Stimulated activated naive CD8-positive, alpha-beta T cell treated with anti-CD3 and anti-CD28 coated beads, Interleukin-15, amount 100 ng/mL, for 72 hours (primary cell): Measurements from ENCODE around the gene DGCR2.
A peak's percentile ranks its signal among the peaks of the same experiment; 100 is the strongest.

Source experiments
- ATAC-seq: fragments of 150-1000 bp; cut with Tn5 transposase; 2 replicates; pipeline ENCODE4 v1.10.0; 2021; ENCODE audit warnings: mild to moderate bottlenecking, moderate library complexity
- DNase-seq, 2 donors: peaks; one replicate each; pipeline ENCODE4 v3.0.0; 2021 to 2022
- H3K27ac Mint-ChIP-seq, 2 donors: one replicate each; pipeline ENCODE4 v1.8.0; 2022; ENCODE audit warnings: mild to moderate bottlenecking in 2 of 2, mixed read lengths in 2 of 2, moderate library complexity in 2 of 2
- H3K27me3 Mint-ChIP-seq: one replicate; pipeline ENCODE4 v1.8.0; 2022; ENCODE audit warnings: mixed read lengths
- H3K4me1 Mint-ChIP-seq: one replicate; pipeline ENCODE4 v1.8.0; 2022; ENCODE audit warnings: mild to moderate bottlenecking, mixed read lengths
- H3K4me3 Mint-ChIP-seq, 2 donors: one replicate each; pipeline ENCODE4 v1.8.0; 2022; ENCODE audit warnings: mild to moderate bottlenecking in 2 of 2, mixed read lengths in 2 of 2, moderate library complexity in 1 of 2
- H3K9me3 Mint-ChIP-seq, 2 donors: one replicate each; pipeline ENCODE4 v1.8.0; 2022; ENCODE audit warnings: mixed read lengths in 2 of 2

Gene DGCR2

DNA sequence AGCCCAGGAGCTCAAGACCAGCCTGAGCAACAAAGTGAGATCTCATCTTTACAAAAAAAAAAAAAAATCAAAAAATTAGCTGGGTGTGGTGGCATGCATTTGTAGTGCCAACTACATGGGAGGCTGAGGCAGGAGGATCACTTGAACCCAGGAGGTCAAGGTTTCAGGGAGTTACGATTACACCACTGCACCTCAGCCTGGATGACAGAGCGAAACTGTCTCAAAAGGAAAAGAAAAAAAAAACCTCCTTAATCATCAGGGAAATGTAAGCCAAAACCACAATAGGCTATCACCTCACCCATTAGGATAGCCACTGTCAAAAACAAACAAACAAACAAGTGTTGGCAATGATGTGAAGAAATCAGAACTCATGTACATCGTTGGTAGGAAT is 13.4 kb downstream of the DGCR2 start:
- DNase-seq (no peak), ATAC-seq (no peak)
- Mint-ChIP-seq H3K27me3 (no peaks in the 10 kb centered on the region), H3K9me3 (no peaks in the 10 kb centered on the region), H3K4me3 (peak overlapping the region; percentile 33 to 75), H3K4me1 (peaks cover 74% of the 10 kb centered on the region), H3K27ac (peak overlapping the region in 1 of 2 donors; percentile 36)

DNA sequence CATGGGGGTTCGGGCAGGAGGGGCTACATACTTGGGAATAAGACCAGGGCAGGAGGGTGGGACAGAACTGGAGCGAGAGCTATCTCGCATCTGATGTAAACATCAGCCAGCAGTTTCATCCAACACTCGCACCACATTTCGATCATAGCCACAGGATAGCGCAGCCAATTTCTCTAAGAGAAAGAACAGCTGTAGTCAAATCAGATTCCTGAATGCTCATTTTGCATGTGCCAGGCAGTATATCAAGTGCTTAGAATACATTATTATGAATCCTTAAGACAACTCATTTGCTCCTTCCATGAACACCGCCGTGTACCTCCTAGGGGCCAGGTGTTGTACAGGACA is 14.5 kb downstream of the DGCR2 start:
- no peak for DNase-seq
- Mint-ChIP-seq H3K27me3 (no peaks in the 10 kb centered on the region), H3K27ac (peak overlapping the region in 1 of 2 donors; percentile 92), H3K9me3 (no peaks in the 10 kb centered on the region), H3K4me1 (peaks cover 70% of the 10 kb centered on the region), H3K4me3 (no peak overlapping the region)
- ATAC-seq: no peak

DNA sequence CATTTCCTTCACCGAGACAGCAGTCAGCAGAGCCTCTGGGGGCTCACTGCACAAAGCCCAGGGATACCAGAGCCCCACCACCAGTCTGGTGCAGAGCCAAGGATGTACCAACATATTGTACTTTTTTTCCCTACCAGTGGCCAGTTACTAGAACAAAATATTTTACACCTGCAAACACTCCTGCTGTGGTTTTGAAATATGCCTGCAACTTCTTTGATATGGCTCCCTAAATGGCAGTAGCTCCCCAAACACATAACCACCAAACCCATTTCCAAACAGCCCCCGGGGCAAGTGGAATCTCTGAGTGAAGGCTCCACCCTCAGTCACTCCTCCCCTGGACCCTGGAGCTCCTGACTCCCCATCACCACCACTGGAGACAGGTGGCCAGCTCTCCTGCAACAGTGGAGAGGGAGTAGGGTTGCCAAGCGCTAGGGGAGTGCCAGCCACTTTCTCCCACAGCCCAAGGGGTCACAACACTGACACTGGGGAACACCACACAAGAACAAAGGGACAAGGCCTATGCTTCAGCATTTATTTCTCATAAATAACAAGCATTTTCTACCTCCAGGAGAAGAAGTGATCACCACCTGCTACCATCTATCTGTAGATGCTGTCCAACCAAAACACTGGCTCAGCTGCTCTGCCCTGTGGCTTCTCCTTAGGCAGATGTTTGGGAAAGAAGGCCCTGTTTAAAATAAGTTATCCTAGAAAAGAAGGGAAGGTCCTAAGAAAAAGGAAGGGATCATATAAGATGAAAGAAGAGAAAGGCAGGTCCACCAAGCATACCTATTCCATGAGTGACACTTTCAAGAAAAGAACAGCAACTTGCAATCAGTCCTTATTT is 15.1 kb downstream of the DGCR2 start:
- H3K4me1 Mint-ChIP-seq: peaks cover 66% of the 10 kb centered on the region
- no peaks in the 10 kb centered on the region for H3K9me3 Mint-ChIP-seq
- peak overlapping the region; percentile 41 to 55 for H3K27ac Mint-ChIP-seq
- ATAC-seq (no peak), DNase-seq (no peak)
- no peak overlapping the region for H3K4me3 Mint-ChIP-seq
- no peaks in the 10 kb centered on the region for H3K27me3 Mint-ChIP-seq

DNA sequence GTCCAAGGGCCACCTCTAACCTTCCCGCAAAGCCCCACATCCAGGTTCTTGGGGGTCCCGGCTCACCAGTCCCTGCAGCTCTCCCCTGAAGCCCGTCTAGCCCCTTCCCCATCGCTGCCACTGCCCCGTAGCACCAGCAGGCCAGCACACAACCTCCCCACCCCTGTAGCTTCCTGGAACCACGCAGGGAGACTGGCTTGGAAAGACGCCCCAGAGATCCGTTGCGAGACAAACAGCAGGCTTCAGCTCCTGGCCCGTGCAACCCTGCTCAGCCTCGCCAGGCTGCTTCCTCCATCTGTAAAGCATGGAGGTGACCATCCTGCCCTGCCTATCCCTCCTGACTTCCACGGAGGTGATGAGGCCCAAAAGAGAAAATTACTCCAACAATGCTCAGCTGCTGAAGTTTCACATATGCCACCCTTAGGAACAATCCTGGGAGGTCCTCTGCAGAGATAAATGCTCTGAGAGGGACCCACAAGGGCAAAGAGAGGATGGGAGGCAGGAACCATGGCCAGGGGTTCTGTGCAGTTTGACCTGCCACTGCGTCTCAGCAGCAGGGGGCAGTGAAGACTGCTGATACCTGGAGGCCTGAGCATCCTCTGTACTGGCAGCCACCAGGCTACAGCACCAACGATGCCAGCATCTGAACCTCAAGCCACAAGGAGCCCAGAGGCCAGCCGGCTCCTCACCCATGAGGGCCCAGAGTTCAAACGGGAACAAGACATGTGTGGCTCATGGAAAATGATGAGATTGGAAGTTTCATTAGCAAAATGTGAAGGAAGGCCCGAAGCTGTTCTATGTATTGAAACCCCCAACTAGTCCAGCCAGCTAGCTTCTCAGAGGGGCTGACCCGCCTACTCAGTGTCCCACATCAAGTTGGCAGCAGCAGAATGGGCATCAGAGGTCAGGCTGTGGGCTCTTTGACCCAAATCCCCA is 16.1 kb downstream of the DGCR2 start:
- Mint-ChIP-seq H3K27me3 (no peaks in the 10 kb centered on the region), H3K27ac (no peak overlapping the region), H3K4me3 (peak overlapping the region in 1 of 2 donors; percentile 46), H3K4me1 (peaks cover 60% of the 10 kb centered on the region), H3K9me3 (no peaks in the 10 kb centered on the region)
- DNase-seq: peak in 1 of 2 donors; percentile 54
- ATAC-seq: peak; percentile 73

DNA sequence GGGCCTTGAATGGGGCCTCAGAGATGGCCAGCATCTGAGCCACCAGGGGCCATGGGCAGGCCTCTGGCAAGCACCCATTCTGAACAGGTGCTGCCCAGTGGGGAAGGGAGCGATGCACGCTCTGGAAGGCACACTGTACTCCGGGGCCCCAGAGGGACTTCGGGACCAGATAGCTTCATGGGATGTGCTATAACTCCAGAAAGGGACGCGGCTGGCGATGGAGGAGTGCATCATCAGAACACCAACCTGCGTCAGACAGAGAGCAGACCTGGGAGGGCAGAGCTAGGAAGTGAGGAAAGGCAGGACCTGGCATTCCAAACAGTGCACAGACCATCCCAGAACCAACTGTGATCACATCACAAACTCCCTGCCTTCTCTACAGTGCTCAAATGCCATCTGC is 16.8 kb downstream of the DGCR2 start:
- H3K27me3 Mint-ChIP-seq: no peaks in the 10 kb centered on the region
- no peaks in the 10 kb centered on the region for H3K9me3 Mint-ChIP-seq
- no peak overlapping the region for H3K27ac Mint-ChIP-seq
- H3K4me1 Mint-ChIP-seq: peaks cover 54% of the 10 kb centered on the region
- DNase-seq: no peak
- H3K4me3 Mint-ChIP-seq: no peak overlapping the region
- ATAC-seq: no peak

DNA sequence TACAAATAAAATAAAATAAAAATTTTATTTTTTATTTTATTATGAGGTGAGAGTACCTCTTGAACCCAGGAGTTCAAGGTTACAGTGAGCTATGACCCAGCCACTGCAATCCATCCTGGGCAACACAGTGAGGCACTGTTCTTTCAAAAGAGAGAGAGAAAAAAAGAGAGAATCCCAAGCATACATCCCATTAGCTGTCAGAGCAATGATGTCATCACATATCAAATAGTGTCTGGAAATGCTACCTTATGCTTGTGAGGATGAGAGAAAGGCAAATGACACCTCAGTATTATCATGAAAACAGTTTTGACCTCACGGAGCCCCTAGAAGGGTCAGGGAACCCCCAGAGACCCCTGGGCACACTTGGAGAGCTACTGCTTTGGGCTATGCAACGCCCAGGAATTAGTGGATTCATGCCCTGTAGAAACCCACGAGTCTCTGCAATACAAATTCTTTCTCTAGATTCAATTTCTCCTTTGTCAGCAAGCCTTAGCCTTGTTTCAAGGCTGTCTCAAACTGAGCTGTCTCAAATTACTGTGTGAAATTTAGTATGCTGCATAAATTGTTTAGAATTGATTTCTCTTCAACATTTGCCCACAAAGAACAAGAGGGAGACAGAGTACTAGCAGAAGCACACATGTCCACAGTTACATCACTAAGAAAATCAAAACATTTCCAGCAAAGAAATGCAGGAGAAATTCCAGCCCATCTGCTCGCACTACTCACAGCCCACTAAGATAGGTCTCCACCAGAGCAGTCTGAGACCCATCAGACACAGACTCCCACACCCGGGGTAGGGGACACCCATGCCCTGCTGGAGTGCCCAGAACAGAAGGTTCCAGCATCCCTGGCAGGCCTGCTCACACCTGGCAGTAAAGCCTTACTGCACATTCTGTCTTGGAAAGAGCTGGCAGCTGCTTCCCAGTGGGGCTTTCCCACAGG is 18.1 kb downstream of the DGCR2 start:
- no peaks in the 10 kb centered on the region for H3K27me3 Mint-ChIP-seq
- H3K27ac Mint-ChIP-seq: peak overlapping the region in 1 of 2 donors; percentile 19
- DNase-seq: no peak
- no peaks in the 10 kb centered on the region for H3K9me3 Mint-ChIP-seq
- ATAC-seq: no peak
- H3K4me3 Mint-ChIP-seq: no peak overlapping the region
- H3K4me1 Mint-ChIP-seq: peaks cover 47% of the 10 kb centered on the region

DNA sequence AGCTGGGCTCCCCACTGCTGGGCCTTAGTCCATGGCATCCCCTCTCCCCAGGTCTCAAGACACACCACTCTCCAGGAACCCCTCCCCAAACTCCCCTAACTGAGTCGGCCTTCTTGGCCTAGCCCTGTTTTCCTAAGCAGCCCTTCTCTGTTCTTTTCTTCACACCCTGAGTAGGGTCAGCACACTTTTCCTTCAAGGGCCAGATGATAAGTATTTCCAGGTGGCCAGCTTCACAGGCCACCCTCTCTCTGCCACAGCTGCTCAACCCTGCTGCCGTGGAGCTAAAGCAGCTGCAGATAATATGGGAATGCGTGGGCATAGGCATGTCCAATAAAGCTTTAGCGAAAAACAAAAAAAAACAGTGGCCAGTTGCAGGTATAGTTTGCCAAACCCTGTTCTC is 24.1 kb downstream of the DGCR2 start:
- no peak for DNase-seq
- no peak overlapping the region for H3K4me3 Mint-ChIP-seq

DNA sequence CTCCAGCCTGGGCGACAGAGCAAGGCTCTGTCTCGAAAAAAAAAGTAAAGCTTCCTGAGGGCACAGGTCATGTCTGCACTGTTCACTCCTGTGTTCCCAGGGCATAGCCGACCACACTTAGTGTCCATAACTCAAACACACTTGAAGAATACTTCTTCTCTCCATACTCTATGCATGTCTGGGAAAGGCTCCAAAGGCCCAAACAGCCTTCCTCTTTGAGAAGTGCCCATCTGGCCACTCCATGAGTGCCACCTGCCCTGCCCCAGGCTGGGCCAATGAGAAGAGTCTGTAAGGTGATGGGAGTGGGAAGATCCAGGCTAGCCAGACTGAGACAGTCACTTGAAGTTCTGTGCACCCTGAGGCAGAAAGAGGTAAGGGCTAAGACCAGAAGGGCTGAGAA is 24.7 kb downstream of the DGCR2 start:
- Mint-ChIP-seq H3K9me3 (no peaks in the 10 kb centered on the region), H3K4me1 (peaks cover 22% of the 10 kb centered on the region), H3K4me3 (no peak overlapping the region), H3K27ac (peak overlapping the region in 1 of 2 donors; percentile 81), H3K27me3 (no peaks in the 10 kb centered on the region)
- ATAC-seq (no peak), DNase-seq (no peak)

More for the DNA sequence above, 24.1 kb downstream of the DGCR2 start:
- Mint-ChIP-seq H3K4me1 (peaks cover 22% of the 10 kb centered on the region), H3K9me3 (no peaks in the 10 kb centered on the region), H3K27me3 (no peaks in the 10 kb centered on the region), H3K27ac (peak overlapping the region in 1 of 2 donors; percentile 13)
- no peak for ATAC-seq

DNA sequence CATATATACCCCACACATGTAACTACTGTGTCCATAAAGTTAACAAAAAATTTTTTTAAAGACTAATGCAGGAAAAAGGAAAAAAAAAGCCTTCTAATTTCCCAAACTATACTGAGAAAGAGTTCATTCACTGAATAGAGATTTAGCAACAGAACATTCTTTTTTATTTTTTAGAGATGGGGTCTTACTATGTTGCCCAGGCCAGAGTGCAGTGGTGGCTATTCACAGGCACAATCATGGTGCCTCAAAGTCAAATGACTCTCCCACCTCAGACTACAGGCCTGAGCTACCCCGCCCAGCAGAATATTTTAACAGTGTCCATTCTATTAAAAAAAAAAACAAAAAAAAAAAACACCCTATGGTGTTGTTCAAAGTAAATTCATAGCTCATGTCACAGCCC is 25.7 kb downstream of the DGCR2 start:
- Mint-ChIP-seq H3K27ac (no peak overlapping the region), H3K27me3 (no peaks in the 10 kb centered on the region), H3K4me3 (no peak overlapping the region), H3K9me3 (no peaks in the 10 kb centered on the region), H3K4me1 (peaks cover 22% of the 10 kb centered on the region)
- ATAC-seq (no peak), DNase-seq (no peak)

DNA sequence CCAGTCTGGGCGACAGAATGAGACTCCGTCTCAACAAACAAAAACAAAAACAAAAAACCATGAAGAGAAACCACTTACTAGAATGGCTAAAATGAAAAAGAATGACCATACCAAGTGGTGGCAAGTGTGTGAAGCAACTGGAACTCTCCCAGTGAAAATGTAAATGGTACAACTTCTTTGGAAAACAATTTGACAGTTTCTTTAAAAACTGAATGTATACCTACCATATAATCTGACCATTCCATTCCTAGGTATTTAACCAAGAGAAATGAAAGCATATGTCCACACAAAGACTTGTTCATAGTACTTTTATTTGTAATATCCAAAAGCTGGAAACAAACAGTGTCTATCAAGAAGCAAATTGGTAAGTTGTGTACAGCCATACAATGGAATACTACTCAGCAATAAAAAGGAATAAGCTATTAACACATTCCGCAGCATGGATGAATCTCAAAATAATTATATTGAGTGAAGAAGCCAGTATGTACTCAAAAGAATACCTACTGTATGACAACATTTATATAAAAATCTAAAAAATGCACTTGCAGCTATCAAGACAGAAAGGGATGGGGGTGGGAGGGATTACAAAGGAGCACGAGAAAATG is 27.7 kb downstream of the DGCR2 start:
- ATAC-seq (no peak), DNase-seq (no peak)
- Mint-ChIP-seq H3K27ac (no peak overlapping the region), H3K27me3 (no peaks in the 10 kb centered on the region), H3K4me3 (no peak overlapping the region), H3K9me3 (no peaks in the 10 kb centered on the region), H3K4me1 (peaks cover 20% of the 10 kb centered on the region)

DNA sequence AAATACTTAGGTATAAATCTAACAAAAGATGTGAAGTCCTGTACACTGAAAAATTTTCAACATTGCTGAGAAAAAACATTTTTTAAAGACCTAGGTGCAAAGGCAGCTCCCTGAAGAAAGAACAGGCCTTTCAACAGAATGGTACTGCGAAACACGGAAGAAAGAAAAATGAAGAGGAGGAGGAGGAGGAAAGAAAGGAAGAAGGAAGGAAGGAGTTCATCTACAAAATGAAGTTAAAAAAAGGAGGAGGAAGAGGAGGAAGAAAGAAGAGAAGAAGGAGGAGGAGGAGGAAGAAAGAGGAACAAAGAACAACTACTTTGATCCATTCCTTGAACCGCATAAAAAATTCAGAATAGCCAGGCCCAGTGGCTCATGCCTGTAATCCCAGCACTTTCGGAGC is 29.5 kb downstream of the DGCR2 start:
- Mint-ChIP-seq H3K27me3 (no peaks in the 10 kb centered on the region), H3K27ac (no peak overlapping the region), H3K9me3 (no peaks in the 10 kb centered on the region), H3K4me3 (no peak overlapping the region), H3K4me1 (peaks cover 4% of the 10 kb centered on the region)
- ATAC-seq (no peak), DNase-seq (no peak)

DNA sequence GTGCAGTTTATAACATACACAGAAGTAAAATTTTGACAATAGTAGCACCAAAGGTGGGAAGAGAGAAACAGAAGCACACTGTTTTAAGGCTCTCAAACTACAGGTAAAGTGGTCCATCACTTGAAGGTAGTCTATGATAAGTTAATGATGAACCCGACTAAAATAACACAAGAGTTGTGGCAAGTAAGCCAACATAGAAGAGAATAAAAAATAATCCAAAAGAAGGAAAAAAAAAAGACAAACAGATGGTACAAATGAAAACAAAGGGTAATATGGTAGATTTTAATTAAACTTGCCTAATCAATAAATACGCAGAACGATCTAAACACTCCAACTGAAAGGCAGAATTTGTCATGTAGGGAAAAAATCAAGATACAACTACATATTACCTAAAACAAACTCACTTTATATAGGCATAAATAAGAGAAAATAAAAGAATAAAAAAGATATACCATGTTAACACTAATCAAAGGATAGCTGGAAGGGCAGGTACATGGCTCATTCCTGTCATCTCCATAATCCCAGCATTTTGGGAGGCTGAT is 31.6 kb downstream of the DGCR2 start:
- Mint-ChIP-seq H3K4me3 (no peak overlapping the region), H3K27me3 (no peaks in the 10 kb centered on the region), H3K27ac (no peak overlapping the region), H3K4me1 (peaks cover 10% of the 10 kb centered on the region), H3K9me3 (no peaks in the 10 kb centered on the region)
- DNase-seq (no peak), ATAC-seq (no peak)

DNA sequence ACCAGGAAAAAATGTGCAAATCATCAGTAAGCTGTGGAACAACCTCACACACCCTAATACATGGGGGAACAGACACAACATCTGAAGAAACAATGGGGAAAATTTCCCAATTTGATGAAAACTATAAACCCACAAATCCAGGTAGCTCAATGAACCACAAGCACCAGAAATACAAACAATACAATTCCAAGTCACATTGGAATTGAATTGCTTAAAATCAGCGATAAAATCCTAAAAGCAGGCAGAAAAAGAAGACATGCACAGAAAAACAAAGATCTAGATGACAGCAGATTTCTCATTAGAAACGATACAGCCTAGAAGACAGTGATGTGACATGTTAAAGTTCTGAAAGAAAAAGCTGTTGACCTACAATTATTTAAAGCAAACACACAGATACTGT is 32.0 kb downstream of the DGCR2 start:
- H3K9me3 Mint-ChIP-seq: no peaks in the 10 kb centered on the region
- no peak for ATAC-seq
- no peak overlapping the region for H3K27ac Mint-ChIP-seq
- DNase-seq: no peak
- no peaks in the 10 kb centered on the region for H3K27me3 Mint-ChIP-seq
- no peak overlapping the region for H3K4me3 Mint-ChIP-seq
- H3K4me1 Mint-ChIP-seq: peaks cover 14% of the 10 kb centered on the region

DNA sequence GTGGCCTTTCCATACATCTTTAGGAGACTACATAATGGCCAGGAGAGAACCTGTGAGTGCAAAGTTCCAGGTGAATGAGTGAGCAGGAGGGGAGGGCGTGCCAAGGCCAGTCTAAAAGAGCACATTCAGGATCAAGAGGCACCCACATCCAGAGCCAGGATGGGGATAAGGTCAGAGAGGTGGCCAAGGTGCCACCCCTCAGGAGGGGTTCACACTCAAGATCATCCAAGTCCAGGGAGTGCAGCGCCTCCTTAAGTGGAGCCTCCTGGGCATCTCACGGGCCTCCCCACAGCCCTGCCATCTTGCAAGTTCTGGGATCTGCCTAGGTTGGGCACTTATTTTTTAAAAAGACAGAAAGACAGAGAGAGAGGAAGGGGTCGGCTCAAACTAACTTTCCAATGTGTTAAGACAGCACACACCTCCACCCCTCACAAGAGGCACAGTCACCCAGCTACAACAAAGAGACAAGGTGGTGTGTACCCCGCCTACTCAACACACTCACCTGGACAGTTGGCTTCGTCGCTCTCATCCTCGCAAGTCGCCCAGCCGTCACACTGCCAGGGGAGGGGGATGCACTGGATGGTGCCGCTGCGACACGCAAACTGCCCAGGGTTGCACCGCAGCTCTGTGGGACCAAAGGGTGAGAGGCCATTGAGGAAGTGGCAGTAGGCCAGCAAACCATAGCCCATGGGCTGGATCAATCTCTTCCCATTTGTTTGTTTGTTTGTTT is 33.2 kb downstream of the DGCR2 start:
- no peak for DNase-seq
- H3K9me3 Mint-ChIP-seq: no peaks in the 10 kb centered on the region
- H3K27ac Mint-ChIP-seq: no peak overlapping the region
- no peaks in the 10 kb centered on the region for H3K27me3 Mint-ChIP-seq
- no peak for ATAC-seq
- peaks cover 14% of the 10 kb centered on the region for H3K4me1 Mint-ChIP-seq
- no peak overlapping the region for H3K4me3 Mint-ChIP-seq
